ENCODE data around the gene PATE2.

PATE2 gene

GRCh38 chr11:125778728-125779127 lies at the start of gene PATE2:
TSS of gene PATE2 (minus strand) at chr11:125778828. CDS start at chr11:125778773, 55 bp downstream.
- no peak for DNase-seq (ENCODE audit: low read depth)

GRCh38 chr11:125807909-125808308 lies 29.3 kb upstream of the PATE2 start:
- DNase-seq (ENCODE audit: low read depth): no peak
- no peak overlapping the region for H3K4me3 ChIP-seq (ENCODE audit: low read depth, low read length)

More at GRCh38 chr11:125778728-125779127, at the start of gene PATE2:
- no peak within 1 kb of the TSS for H3K4me3 ChIP-seq (ENCODE audit: low read depth, low read length)

- no peak for DNase-seq (ENCODE audit: low read depth)
- no peak overlapping the region for H3K4me3 ChIP-seq (ENCODE audit: low read depth, low read length)
Measured at GRCh38 chr11:125802387-125802786, 23.8 kb upstream of the PATE2 start.

GRCh38 chr11:125799808-125800207 lies 21.2 kb upstream of the PATE2 start:
- DNase-seq (ENCODE audit: low read depth): no peak
- no peak overlapping the region for H3K4me3 ChIP-seq (ENCODE audit: low read depth, low read length)

- no peak for DNase-seq (ENCODE audit: low read depth)
- no peak overlapping the region for H3K4me3 ChIP-seq (ENCODE audit: low read depth, low read length)
Measured at GRCh38 chr11:125797641-125798040, 19.0 kb upstream of the PATE2 start.

GRCh38 chr11:125790825-125791224 lies 12.2 kb upstream of the PATE2 start:
- H3K4me3 ChIP-seq (ENCODE audit: low read depth, low read length): no peak overlapping the region
- no peak for DNase-seq (ENCODE audit: low read depth)

GRCh38 chr11:125787827-125788226 lies 9.2 kb upstream of the PATE2 start, which contains the start of gene PATE3:
TSS of gene PATE3 (plus strand) at chr11:125788127. CDS start at chr11:125788152, 25 bp downstream.
- DNase-seq (ENCODE audit: low read depth): no peak
- no peak within 1 kb of the TSS for H3K4me3 ChIP-seq (ENCODE audit: low read depth, low read length)

- H3K4me3 ChIP-seq (ENCODE audit: low read depth, low read length): no peak overlapping the region
- no peak for DNase-seq (ENCODE audit: low read depth)
Measured at GRCh38 chr11:125784678-125785077, 6.0 kb upstream of the PATE2 start.

- peak; percentile 11 for DNase-seq (ENCODE audit: low read depth)
- no peak overlapping the region for H3K4me3 ChIP-seq (ENCODE audit: low read depth, low read length)
Measured at GRCh38 chr11:125777309-125777708, 1.3 kb downstream of the PATE2 start.

- DNase-seq (ENCODE audit: low read depth): peak; percentile 18
- H3K4me3 ChIP-seq (ENCODE audit: low read depth, low read length): no peak overlapping the region
Measured at GRCh38 chr11:125773516-125773915, 5.1 kb downstream of the PATE2 start.

- no peak overlapping the region for H3K4me3 ChIP-seq (ENCODE audit: low read depth, low read length)
- peak; percentile 25 for DNase-seq (ENCODE audit: low read depth)
Measured at GRCh38 chr11:125772834-125773505, 5.7 kb downstream of the PATE2 start.

GRCh38 chr11:125770583-125770982 lies 8.0 kb downstream of the PATE2 start:
- H3K4me3 ChIP-seq (ENCODE audit: low read depth, low read length): no peak overlapping the region

GRCh38 chr11:125768336-125769046 lies 10.1 kb downstream of the PATE2 start:
- no peak overlapping the region for H3K4me3 ChIP-seq (ENCODE audit: low read depth, low read length)
- no peak for DNase-seq (ENCODE audit: low read depth)

More at GRCh38 chr11:125770583-125770982, 8.0 kb downstream of the PATE2 start:
- no peak for DNase-seq (ENCODE audit: low read depth)

- DNase-seq (ENCODE audit: low read depth): no peak
- no peak overlapping the region for H3K4me3 ChIP-seq (ENCODE audit: low read depth, low read length)
Measured at GRCh38 chr11:125766251-125766650, 12.4 kb downstream of the PATE2 start.

GRCh38 chr11:125763483-125763882 lies 15.1 kb downstream of the PATE2 start:
- no peak overlapping the region for H3K4me3 ChIP-seq (ENCODE audit: low read depth, low read length)
- no peak for DNase-seq (ENCODE audit: low read depth)

GRCh38 chr11:125762445-125762844 lies 16.2 kb downstream of the PATE2 start:
- DNase-seq (ENCODE audit: low read depth): no peak
- no peak overlapping the region for H3K4me3 ChIP-seq (ENCODE audit: low read depth, low read length)

- DNase-seq (ENCODE audit: low read depth): no peak
- H3K4me3 ChIP-seq (ENCODE audit: low read depth, low read length): no peak overlapping the region
Measured at GRCh38 chr11:125756050-125756449, 22.6 kb downstream of the PATE2 start.

GRCh38 chr11:125750629-125751028 lies 28.0 kb downstream of the PATE2 start:
- no peak for DNase-seq (ENCODE audit: low read depth)
- no peak overlapping the region for H3K4me3 ChIP-seq (ENCODE audit: low read depth, low read length)

- no peak for DNase-seq (ENCODE audit: low read depth)
- no peak within 1 kb of the TSS for H3K4me3 ChIP-seq (ENCODE audit: low read depth, low read length)
Measured at GRCh38 chr11:125745979-125746378, 32.6 kb downstream of the PATE2 start, which contains the start of gene PATE1. TSS of gene PATE1 (plus strand) at chr11:125746279. CDS start at chr11:125746305, 26 bp downstream.

GRCh38 chr11:125743681-125744080 lies 34.9 kb downstream of the PATE2 start:
- no peak for DNase-seq (ENCODE audit: low read depth)
- no peak overlapping the region for H3K4me3 ChIP-seq (ENCODE audit: low read depth, low read length)

- H3K4me3 ChIP-seq (ENCODE audit: low read depth, low read length): no peak overlapping the region
- DNase-seq (ENCODE audit: low read depth): no peak
Measured at GRCh38 chr11:125740617-125741016, 38.0 kb downstream of the PATE2 start.
